Gastroesophageal sphincter (tissue), 4 donors: ENCODE results near the gene SDR42E1. TPM values are rescaled to one million over a fixed set of nuclear protein-coding genes. Genes with fewer than 3 reads are reported as not detected.

ENCODE experiments used
- ATAC-seq: fragments of 150-250 bp; one replicate; pipeline ENCODE4 v1.9.1; 2016; ENCODE audit warnings: mild to moderate bottlenecking, moderate library complexity
- H3K27ac ChIP-seq, 4 donors: fragments of 200-600 bp; sonication (generic) in 3 of 4; 1 replicate in 3 of 4; 2 replicates in 1 of 4; pipeline ENCODE4 v1.5.1; 2016 to 2019
- H3K27me3 ChIP-seq: fragments of 200-600 bp; sonication (generic); one replicate; pipeline ENCODE4 v1.5.1; 2019
- H3K36me3 ChIP-seq, 2 donors: fragments of 200-600 bp; sonication (generic); one replicate each; pipeline ENCODE4 v1.5.1; 2019; ENCODE audit warnings: control low read depth in 1 of 2
- H3K4me1 ChIP-seq, 3 donors: fragments of 200-600 bp; sonication (generic); 1 replicate in 2 of 3; 2 replicates in 1 of 3; pipeline ENCODE4 v1.5.1; 2016 to 2019; ENCODE audit warnings: control low read depth in 2 of 3
- H3K4me3 ChIP-seq, 2 donors: fragments of 200-600 bp; sonication (generic); one replicate each; pipeline ENCODE4 v1.5.1; 2019; ENCODE audit warnings: mild to moderate bottlenecking in 1 of 2, moderate library complexity in 1 of 2
- H3K9me3 ChIP-seq, 3 donors: fragments of 200-600 bp; sonication (generic); one replicate each; pipeline ENCODE4 v1.5.1; 2017 to 2019; ENCODE audit warnings: control low read depth in 2 of 3
- CTCF ChIP-seq, 4 experiments: fragments of 200-600 bp in 2 of 4; fragments of 450-650 bp in 2 of 4; sonication (generic) in 1 of 4; IDR thresholded peaks; one replicate each; pipeline ENCODE4 v1.5.1; 2017 to 2019; ENCODE audit warnings: antibody characterized with exemption in 4 of 4, mild to moderate bottlenecking in 2 of 4, moderate library complexity in 2 of 4
- EP300 ChIP-seq: sonication (generic); formaldehyde crosslinking; IDR thresholded peaks from one replicate; pipeline ENCODE4 v1.6.1; 2017; ENCODE audit warnings: antibody characterized with exemption, mild to moderate bottlenecking
- POLR2A ChIP-seq, 2 donors: fragments of 450-650 bp; IDR thresholded peaks; one replicate each; pipeline ENCODE4 v1.6.1; 2017; ENCODE audit warnings: antibody characterized with exemption in 2 of 2, mild to moderate bottlenecking in 2 of 2, moderate library complexity in 1 of 2
- POLR2AphosphoS5 ChIP-seq: sonication (generic); formaldehyde crosslinking; IDR thresholded peaks from one replicate; pipeline ENCODE4 v1.6.1; 2017; ENCODE audit warnings: antibody characterized with exemption
- WGBS, 2 donors: methylation state at CpG; one replicate each; pipeline ENCODE4 v1.1.5; 2018; ENCODE audit warnings: low coverage in 1 of 2; 5-methylcytosine and 5-hydroxymethylcytosine counted together
- total RNA-seq, 4 donors: library from RNA; depleted of rRNA; stranded (reverse); fragments of >200 nt; gene quantifications; one replicate each; pipeline ENCODE4 v1.1.0, GENCODE V29; 2016

Gene SDR42E1
- total RNA-seq, 4 donors from 2014 or later = 0.62 to 2.1 (median 1.7) TPM

- no peaks in the 10 kb centered on the region for H3K36me3 ChIP-seq
- no peak for TF ChIP-seq POLR2A (IDR thresholded peaks at IDR 0.05)
- TF ChIP-seq EP300 = no peak
- no peak for TF ChIP-seq CTCF (IDR thresholded peaks at IDR 0.05)
- TF ChIP-seq POLR2AphosphoS5 = no peak
- ATAC-seq = no peak
- H3K9me3 ChIP-seq = no peaks in the 10 kb centered on the region
- no peaks in the 10 kb centered on the region for H3K4me1 ChIP-seq
- H3K27me3 ChIP-seq = peaks cover 4% of the 10 kb centered on the region
- H3K4me3 ChIP-seq = no peak overlapping the region
- WGBS, 2 donors = 37 to 48% methylated on average over 2 of the region's 2 CpGs
- H3K27ac ChIP-seq = no peak overlapping the region
Observed at GRCh38 chr16:82045465-82045864, 34.2 kb upstream of the SDR42E1 start.

DNA sequence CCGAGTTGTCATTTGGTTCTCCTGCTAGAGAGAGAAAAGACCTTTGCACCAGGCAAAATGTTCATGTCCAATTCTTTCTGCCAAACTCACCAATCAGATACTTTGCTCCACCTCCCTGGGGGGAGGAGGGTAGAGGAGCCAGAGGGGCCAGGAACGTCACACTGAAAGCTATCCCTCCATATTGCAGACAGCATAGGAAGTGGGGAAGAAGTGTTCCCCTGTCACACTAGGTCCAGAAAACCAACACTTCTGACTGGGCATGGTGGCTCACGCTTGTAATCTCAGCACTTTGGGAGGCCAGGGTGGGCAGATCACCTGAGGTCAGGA is 33.3 kb upstream of the SDR42E1 start:
- no peak for TF ChIP-seq CTCF (IDR thresholded peaks at IDR 0.05)
- TF ChIP-seq POLR2AphosphoS5 = no peak
- H3K27ac ChIP-seq = no peak overlapping the region
- no peaks in the 10 kb centered on the region for H3K4me1 ChIP-seq
- H3K27me3 ChIP-seq = peaks cover 4% of the 10 kb centered on the region
- WGBS, 2 donors = 83% methylated on average over 1 of the region's 3 CpGs; no CpG with 5 or more reads in 1 of the 2 donors
- H3K9me3 ChIP-seq = no peaks in the 10 kb centered on the region
- no peaks in the 10 kb centered on the region for H3K36me3 ChIP-seq
- ATAC-seq = no peak
- H3K4me3 ChIP-seq = no peak overlapping the region

DNA sequence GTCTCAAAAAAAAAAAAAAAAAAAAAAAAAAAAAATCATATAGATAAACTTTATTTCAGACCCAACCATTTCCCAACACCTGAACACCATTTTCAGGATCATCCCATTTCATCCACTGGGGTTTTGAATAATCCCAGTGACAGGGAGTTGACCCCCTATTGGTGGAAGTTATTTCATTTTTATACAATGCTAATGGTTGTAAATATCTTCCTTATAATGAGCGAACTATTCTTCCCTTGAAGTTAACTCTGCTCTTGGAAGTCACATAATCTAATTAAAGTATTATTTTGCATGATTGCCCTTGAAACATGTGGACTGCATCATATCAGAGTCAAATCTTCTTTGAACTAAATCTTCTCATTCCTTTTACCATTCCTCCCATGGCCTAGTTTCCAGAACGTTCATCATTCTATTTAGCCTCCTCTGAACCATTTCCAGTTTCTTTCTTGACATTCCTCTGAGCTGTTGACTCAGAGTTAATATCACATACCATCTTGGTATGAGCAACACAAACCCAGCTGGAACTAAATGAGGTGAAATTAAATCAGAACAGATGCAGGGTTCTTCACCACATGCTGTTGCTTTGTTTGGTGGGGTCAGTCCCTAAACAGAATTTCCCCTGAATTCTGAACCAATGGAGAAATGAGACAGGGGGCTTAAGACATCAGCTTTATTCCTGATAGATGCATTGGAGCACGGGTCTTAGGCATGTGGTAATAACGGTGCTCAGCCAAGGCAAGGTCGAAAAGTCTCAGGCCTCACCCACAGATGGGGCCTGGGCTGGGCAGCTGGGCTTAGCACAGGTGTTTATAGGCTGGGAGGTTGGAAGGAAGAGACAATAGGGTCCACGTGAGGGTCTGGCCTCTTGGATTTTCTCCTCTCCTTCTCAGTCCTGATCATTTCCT is 32.7 kb upstream of the SDR42E1 start:
- no peaks in the 10 kb centered on the region for H3K4me1 ChIP-seq
- no peak overlapping the region for H3K4me3 ChIP-seq
- H3K36me3 ChIP-seq = no peaks in the 10 kb centered on the region
- H3K27me3 ChIP-seq = peaks cover 5% of the 10 kb centered on the region
- no peak for ATAC-seq
- WGBS, 2 donors = 52 to 56% methylated on average over 4 to 5 of the region's 6 CpGs
- no peak for TF ChIP-seq CTCF (IDR thresholded peaks at IDR 0.05)
- TF ChIP-seq POLR2AphosphoS5 = no peak
- no peak for TF ChIP-seq POLR2A (IDR thresholded peaks at IDR 0.05)
- no peak for TF ChIP-seq EP300
- no peak overlapping the region for H3K27ac ChIP-seq
- no peaks in the 10 kb centered on the region for H3K9me3 ChIP-seq

- Histone ChIP-seq H3K27me3 (peaks cover 12% of the 10 kb centered on the region), H3K27ac (no peak overlapping the region), H3K4me1 (no peaks in the 10 kb centered on the region), H3K9me3 (no peaks in the 10 kb centered on the region), H3K36me3 (no peaks in the 10 kb centered on the region), H3K4me3 (no peak overlapping the region)
- TF ChIP-seq CTCF (IDR thresholded peaks at IDR 0.05) = no peak
- no peak for TF ChIP-seq EP300
- no peak for TF ChIP-seq POLR2AphosphoS5
- TF ChIP-seq POLR2A (IDR thresholded peaks at IDR 0.05) = no peak
- ATAC-seq = no peak
- WGBS, 2 donors = 75 to 83% methylated on average over 1 of the region's 2 CpGs
Observed at GRCh38 chr16:82042846-82043245, 31.6 kb upstream of the SDR42E1 start.

GRCh38 chr16:82042144-82042543 is 30.9 kb upstream of the SDR42E1 start:
- TF ChIP-seq POLR2AphosphoS5 (no peak), POLR2A (IDR thresholded peaks at IDR 0.05) (no peak), EP300 (no peak), CTCF (IDR thresholded peaks at IDR 0.05) (no peak)
- Histone ChIP-seq H3K27ac (no peak overlapping the region), H3K9me3 (no peaks in the 10 kb centered on the region), H3K4me1 (no peaks in the 10 kb centered on the region), H3K36me3 (no peaks in the 10 kb centered on the region), H3K27me3 (peaks cover 8% of the 10 kb centered on the region), H3K4me3 (no peak overlapping the region)
- 88 to 90% methylated on average over 2 to 5 of the region's 8 CpGs for WGBS, 2 donors
- no peak for ATAC-seq
